Ovary (tissue), 9 donors: Measurements from ENCODE around the gene KRTAP10-5. TPM values are rescaled to one million over a fixed set of nuclear protein-coding genes. Genes with fewer than 3 reads are reported as not detected.

Source experiments
- DNase-seq, 5 donors: peaks; one replicate each; pipeline ENCODE4 v3.0.0-alpha.2; 2019 to 2020
- H3K27ac ChIP-seq, 2 donors: fragments of 200-600 bp; one replicate each; pipeline versions ENCODE4 v1.5.1 to v1.8.0; 2019 to 2022
- H3K27me3 ChIP-seq: fragments of 200-600 bp; one replicate; pipeline ENCODE4 v1.8.0; 2022
- H3K36me3 ChIP-seq: fragments of 200-600 bp; sonication (generic); one replicate; pipeline ENCODE4 v1.5.1; 2019
- H3K4me1 ChIP-seq: one replicate; pipeline ENCODE4 v1.8.1; 2013; ENCODE audit warnings: mild to moderate bottlenecking, moderate library complexity; ENCODE audit not compliant: insufficient read depth
- H3K4me3 ChIP-seq: fragments of 200-600 bp; sonication (generic); one replicate; pipeline ENCODE4 v1.5.1; 2017
- H3K9me3 ChIP-seq, 2 donors: fragments of 200-600 bp in 1 of 2; sonication (generic) in 1 of 2; one replicate each; pipeline versions ENCODE4 v1.5.1 to v1.8.1; 2013 to 2019; ENCODE audit warnings: mild to moderate bottlenecking in 1 of 2, moderate library complexity in 1 of 2
- EP300 ChIP-seq: sonication (generic); formaldehyde crosslinking; IDR thresholded peaks from one replicate; pipeline ENCODE4 v1.6.1; 2017; ENCODE audit warnings: antibody characterized with exemption
- POLR2A ChIP-seq: fragments of 450-650 bp; IDR thresholded peaks from one replicate; pipeline ENCODE4 v1.6.1; 2017; ENCODE audit warnings: antibody characterized with exemption, mild to moderate bottlenecking, moderate library complexity
- WGBS, 3 donors: extraction: QIAGEN DNeasy Blood & Tissue Kit in 1 of 3; methylation state at CpG; one replicate each; pipeline versions ENCODE4 v1.1.5 to v1.1.7; 2013 to 2017; 5-methylcytosine and 5-hydroxymethylcytosine counted together
- intact Hi-C, 4 donors: fragments of 100-400 bp; cut with DNase I; formaldehyde crosslinking; loops; one replicate each; pipeline versions ENCODE4 v1.11.0 to v1.15.1; 2022 to 2023
- polyA plus RNA-seq, 2 donors: library from polyadenylated mRNA; stranded (reverse); fragments of 200-250 nt in 1 of 2; fragments of 350-450 nt in 1 of 2; fragmentation: Illumina TruSeq in 1 of 2; extraction: RNeasy Lipid Tissue Mini Kit (QIAGEN cat#74804) in 1 of 2; gene quantifications; one replicate each; pipeline ENCODE4 v1.2.3, GENCODE V29; 2013 to 2014
- total RNA-seq, 7 donors: library from RNA; depleted of rRNA in 2 of 7; stranded (reverse); fragments of >200 nt in 2 of 7; fragmentation: NEBNext Ultra II Directional in 3 of 7; extraction: Animal tissue kit (Norgen Biotek cat#: 25700) in 3 of 7; gene quantifications; one replicate each; pipeline versions ENCODE4 v1.1.0 to v1.2.4, GENCODE V29; 2016 to 2023
- TF ChIP-seq, protein P1 (sequence below), 3 donors: fragments of 450-650 bp in 2 of 3; fragments of 200-600 bp in 1 of 3; IDR thresholded peaks; one replicate each; pipeline versions ENCODE4 v1.5.1 to v1.8.0; 2016 to 2022; ENCODE audit warnings: antibody characterized with exemption in 3 of 3, mild to moderate bottlenecking in 1 of 3
- donor health status: DM: no; HTN: no; CAD: no; lungs with moderate emphysema.
- donor health status: DM: no; HTN: no; CAD: no.
- donor health status: Bipolar disorder and iron deficiency.
- donor health status: DM: yes; HTN: yes; CAD: no.
- donor health status: DM: no; HTN: no; CAD: no.
- donor health status: DM: yes; HTN: yes; CAD: no.

The KRTAP10-5 gene
- total and polyA plus RNA-seq, 9 donors, result not detected

DNA sequence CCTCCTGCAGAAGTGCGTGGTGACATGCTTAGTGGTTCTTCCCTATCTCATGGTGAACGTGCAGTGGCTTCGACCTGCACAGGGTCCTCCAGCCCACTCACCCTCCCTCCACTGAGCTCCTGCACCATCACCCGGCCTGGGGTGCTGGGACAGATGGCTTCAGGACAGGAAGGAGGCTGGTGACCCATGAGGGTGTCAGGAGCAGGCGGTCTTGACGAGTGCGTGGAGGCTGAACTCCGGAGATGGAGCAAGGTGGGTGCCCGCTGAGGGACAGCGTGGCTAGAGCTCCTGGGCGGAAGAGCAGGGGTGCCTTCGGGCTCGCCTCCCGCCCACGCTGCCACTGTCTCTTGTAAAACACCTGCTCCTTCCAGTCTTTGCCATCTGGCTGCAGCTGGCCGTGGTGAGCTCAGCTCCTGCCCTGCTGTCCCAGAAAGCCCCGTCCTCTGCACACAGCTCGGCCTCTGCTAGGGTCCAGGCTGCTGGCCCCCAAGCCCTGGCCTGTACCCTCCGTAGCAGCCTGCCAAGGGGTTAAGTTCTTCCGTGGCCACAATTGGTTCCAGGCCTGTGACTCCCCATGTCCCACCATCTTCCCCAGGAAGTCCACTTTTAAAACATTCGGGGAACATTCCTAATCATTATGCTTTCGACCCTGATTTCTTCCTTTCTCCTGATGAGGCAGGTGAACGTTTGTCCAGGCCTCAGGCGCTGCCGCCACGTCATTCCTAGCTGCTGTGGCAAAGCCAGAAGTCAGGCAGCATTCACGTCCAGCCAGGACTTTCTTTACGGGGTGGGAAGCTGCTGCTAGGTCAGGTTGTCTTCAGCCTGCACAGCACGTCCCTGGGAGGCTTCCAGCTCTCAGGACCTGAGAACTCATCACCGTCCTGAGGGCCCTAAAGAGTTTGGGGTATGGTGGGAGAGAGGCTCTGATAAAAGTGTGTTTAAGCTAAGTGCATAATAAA, 48.5 kb downstream of the KRTAP10-5 start:
- no peaks in the 10 kb centered on the region for H3K9me3 ChIP-seq
- no peaks in the 10 kb centered on the region for H3K27me3 ChIP-seq
- no peaks in the 10 kb centered on the region for H3K36me3 ChIP-seq
- intact Hi-C loops, result no loop called here
- no peak for TF ChIP-seq POLR2A
- TF ChIP-seq EP300, result no peak
- TF ChIP-seq, protein P1, sequence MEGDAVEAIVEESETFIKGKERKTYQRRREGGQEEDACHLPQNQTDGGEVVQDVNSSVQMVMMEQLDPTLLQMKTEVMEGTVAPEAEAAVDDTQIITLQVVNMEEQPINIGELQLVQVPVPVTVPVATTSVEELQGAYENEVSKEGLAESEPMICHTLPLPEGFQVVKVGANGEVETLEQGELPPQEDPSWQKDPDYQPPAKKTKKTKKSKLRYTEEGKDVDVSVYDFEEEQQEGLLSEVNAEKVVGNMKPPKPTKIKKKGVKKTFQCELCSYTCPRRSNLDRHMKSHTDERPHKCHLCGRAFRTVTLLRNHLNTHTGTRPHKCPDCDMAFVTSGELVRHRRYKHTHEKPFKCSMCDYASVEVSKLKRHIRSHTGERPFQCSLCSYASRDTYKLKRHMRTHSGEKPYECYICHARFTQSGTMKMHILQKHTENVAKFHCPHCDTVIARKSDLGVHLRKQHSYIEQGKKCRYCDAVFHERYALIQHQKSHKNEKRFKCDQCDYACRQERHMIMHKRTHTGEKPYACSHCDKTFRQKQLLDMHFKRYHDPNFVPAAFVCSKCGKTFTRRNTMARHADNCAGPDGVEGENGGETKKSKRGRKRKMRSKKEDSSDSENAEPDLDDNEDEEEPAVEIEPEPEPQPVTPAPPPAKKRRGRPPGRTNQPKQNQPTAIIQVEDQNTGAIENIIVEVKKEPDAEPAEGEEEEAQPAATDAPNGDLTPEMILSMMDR (IDR thresholded peaks at IDR 0.05), result no peak
- peak in 1 of 5 donors; percentile 18 for DNase-seq
- H3K27ac ChIP-seq, result no peak overlapping the region
- H3K4me1 ChIP-seq, result no peaks in the 10 kb centered on the region
- H3K4me3 ChIP-seq, result no peak overlapping the region
- WGBS, 3 donors, result 41 to 63% (median 45%) methylated on average over 29 to 30 of the region's 30 CpGs

DNA sequence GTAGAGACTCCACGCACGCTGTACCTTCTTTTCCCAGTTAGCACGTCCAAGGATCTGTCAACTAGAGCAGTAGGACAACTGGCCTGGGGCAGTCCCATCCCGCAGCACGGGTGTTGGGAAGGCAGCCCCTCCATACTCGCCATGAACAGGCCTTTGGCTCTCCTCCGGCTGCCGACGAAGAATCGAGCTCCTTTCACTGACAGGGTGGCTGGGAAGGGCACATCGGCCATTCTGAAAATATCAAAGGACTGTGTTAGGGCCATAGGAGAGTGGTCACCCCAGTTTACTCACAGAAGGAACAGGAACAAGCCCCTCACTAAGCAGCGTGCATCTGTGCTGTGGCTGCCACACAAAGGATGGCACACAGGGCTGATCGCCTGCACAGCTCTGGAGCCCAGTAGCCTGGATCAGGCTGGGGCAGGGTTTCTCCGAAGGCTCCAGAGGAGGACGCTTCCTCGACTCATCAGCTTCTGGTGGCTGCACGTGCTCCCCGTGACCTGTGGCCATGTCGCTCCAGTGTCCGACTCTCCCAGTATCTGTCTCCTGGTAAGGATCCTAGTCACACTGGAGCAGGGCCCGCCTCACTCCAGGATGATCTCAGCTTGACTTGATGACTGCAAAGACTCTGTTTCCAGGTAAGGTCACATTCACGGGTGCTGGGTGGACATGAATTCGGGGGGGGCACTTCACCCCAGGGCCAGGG, 49.4 kb downstream of the KRTAP10-5 start:
- no peaks in the 10 kb centered on the region for H3K9me3 ChIP-seq
- no peak overlapping the region for H3K4me3 ChIP-seq
- WGBS, 3 donors, result 81 to 87% (median 86%) methylated on average over 23 of the region's 23 CpGs
- no peak overlapping the region for H3K27ac ChIP-seq
- DNase-seq, result peak in 2 of 5 donors; percentile 4 to 9
- TF ChIP-seq POLR2A (no peak), EP300 (no peak)
- TF ChIP-seq, protein P1 (IDR thresholded peaks at IDR 0.05), result no peak
- H3K36me3 ChIP-seq, result no peaks in the 10 kb centered on the region
- no peaks in the 10 kb centered on the region for H3K4me1 ChIP-seq
- intact Hi-C loops, result no loop called here
- H3K27me3 ChIP-seq, result no peaks in the 10 kb centered on the region

DNA sequence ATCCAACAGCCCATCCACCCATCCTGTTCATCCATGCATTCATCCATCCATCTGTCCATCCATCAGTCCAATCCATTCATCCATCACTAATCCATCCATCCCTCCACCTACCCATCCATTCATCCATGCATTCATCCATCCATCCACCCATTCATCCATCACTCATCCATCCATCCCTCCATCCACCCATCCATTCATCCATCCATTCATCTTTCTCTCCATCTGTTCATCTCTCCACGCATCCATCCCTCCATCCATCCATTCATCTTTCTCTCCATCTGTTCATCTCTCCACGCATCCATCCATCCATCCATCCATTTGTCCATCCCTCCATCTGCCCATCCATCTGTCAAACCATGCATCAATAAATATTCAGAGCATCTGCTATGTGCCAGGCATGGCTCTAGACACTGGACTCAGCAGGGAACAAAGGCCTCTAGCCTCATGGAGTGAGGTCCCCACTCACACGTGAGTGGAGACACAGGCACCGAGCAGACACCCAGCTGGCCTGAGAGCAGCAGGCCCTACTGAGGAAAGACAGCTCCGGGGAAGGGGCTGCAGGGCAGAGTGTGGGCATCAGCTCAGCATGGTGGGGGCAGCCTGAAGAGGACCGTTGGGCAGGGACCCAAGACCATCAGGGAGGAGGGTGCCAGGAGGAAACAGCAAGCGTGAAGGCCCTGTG, 50.0 kb downstream of the KRTAP10-5 start:
- WGBS, 3 donors, result 85 to 88% (median 86%) methylated on average over 7 of the region's 7 CpGs
- no peaks in the 10 kb centered on the region for H3K36me3 ChIP-seq
- H3K4me3 ChIP-seq, result no peak overlapping the region
- DNase-seq, result no peak
- H3K9me3 ChIP-seq, result no peaks in the 10 kb centered on the region
- no peaks in the 10 kb centered on the region for H3K4me1 ChIP-seq
- TF ChIP-seq EP300 (no peak), POLR2A (no peak)
- TF ChIP-seq, protein P1 (IDR thresholded peaks at IDR 0.05), result no peak
- no peak overlapping the region for H3K27ac ChIP-seq
- H3K27me3 ChIP-seq, result no peaks in the 10 kb centered on the region
- intact Hi-C loops, result no loop called here

DNA sequence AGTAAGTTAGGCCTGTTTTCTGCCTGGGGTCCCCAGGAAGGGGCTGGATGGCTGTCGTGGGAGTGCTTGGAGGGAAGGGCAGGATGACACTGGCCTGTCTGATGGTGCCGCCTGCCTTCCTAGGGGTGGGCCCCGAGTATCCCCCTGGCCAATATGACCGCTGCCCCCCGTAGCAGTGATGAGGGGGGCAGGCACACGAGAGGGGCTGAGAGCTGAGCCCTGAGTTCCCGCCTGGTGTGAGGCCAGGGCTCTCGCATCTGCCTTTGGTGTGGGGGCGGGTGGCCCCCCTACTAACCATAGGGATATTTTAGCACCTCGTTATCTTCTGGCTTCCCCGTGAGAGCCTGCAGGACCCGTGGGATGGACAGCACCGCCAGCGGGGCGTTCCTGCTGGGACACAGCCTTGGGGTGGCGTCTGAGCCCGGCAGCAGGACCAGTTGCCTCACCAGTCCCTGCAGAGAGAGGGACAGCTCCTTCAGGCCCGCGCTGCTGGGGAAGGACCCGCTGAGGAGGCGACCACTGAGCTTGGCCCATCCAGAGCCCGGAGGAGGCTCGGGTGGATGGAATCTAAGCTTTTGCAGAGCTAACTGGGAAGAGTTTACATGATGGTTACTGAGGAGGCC, 50.8 kb downstream of the KRTAP10-5 start:
- no peak for TF ChIP-seq EP300
- TF ChIP-seq, protein P1 (IDR thresholded peaks at IDR 0.05), result no peak
- no peak for TF ChIP-seq POLR2A
- intact Hi-C loops, result loop anchor here in 1 of 4 donors (10.0 kb wide), 1 partner anchor 195 kb away; no protein-coding TSS in a partner anchor
- Histone ChIP-seq H3K4me1 (no peaks in the 10 kb centered on the region), H3K27ac (no peak overlapping the region), H3K27me3 (no peaks in the 10 kb centered on the region), H3K4me3 (no peak overlapping the region), H3K9me3 (no peaks in the 10 kb centered on the region), H3K36me3 (no peaks in the 10 kb centered on the region)
- 56 to 60% (median 59%) methylated on average over 23 of the region's 23 CpGs for WGBS, 3 donors
- DNase-seq, result peak in 1 of 5 donors; percentile 24
